Omental fat pad (tissue), 4 donors: ENCODE measurements around the gene CFAP69. TPM values are rescaled to one million over a fixed set of nuclear protein-coding genes. Genes with fewer than 3 reads are reported as not detected.
A peak's percentile ranks its signal among the peaks of the same experiment; 100 is the strongest.

Experiments
- ATAC-seq: fragments of 150-250 bp; one replicate; pipeline ENCODE4 v1.9.1; 2016; ENCODE audit warnings: mild to moderate bottlenecking, moderate library complexity; ENCODE audit not compliant: low FRiP score
- DNase-seq: peaks from one replicate; pipeline ENCODE4 v3.0.0-alpha.2; 2019; ENCODE audit warnings: low spot score
- CTCF ChIP-seq, 3 donors: fragments of 450-650 bp; IDR thresholded peaks; one replicate each; pipeline ENCODE4 v1.5.1; 2016 to 2017; ENCODE audit warnings: antibody characterized with exemption in 3 of 3, mild to moderate bottlenecking in 3 of 3, moderate library complexity in 2 of 3
- total RNA-seq, 4 donors: library from RNA; depleted of rRNA; stranded (reverse); fragments of >200 nt; gene quantifications; one replicate each; pipeline ENCODE4 v1.1.0, GENCODE V29; 2016

CFAP69 gene
- total RNA-seq, 4 donors from 2014 or later, result 11.3 to 41.1 (median 20.4) TPM

GRCh38 chr7:90222811-90223725, 21.9 kb upstream of the CFAP69 start:
- peak; percentile 94 for ATAC-seq
- no peak for TF ChIP-seq CTCF (IDR thresholded peaks at IDR 0.05)
- peak; percentile 54 for DNase-seq

- ATAC-seq (no peak), DNase-seq (no peak)
- no peak for TF ChIP-seq CTCF (IDR thresholded peaks at IDR 0.05)
Observed at GRCh38 chr7:90224195-90224594, 20.8 kb upstream of the CFAP69 start.

GRCh38 chr7:90225181-90225580, 19.8 kb upstream of the CFAP69 start:
- DNase-seq (no peak), ATAC-seq (no peak)
- no peak for TF ChIP-seq CTCF (IDR thresholded peaks at IDR 0.05)

GRCh38 chr7:90225601-90226000, 19.4 kb upstream of the CFAP69 start:
- no peak for DNase-seq
- no peak for ATAC-seq
- TF ChIP-seq CTCF (IDR thresholded peaks at IDR 0.05), result no peak

- no peak for TF ChIP-seq CTCF (IDR thresholded peaks at IDR 0.05)
- ATAC-seq (no peak), DNase-seq (no peak)
Observed at GRCh38 chr7:90227259-90227658, 17.7 kb upstream of the CFAP69 start.

DNA sequence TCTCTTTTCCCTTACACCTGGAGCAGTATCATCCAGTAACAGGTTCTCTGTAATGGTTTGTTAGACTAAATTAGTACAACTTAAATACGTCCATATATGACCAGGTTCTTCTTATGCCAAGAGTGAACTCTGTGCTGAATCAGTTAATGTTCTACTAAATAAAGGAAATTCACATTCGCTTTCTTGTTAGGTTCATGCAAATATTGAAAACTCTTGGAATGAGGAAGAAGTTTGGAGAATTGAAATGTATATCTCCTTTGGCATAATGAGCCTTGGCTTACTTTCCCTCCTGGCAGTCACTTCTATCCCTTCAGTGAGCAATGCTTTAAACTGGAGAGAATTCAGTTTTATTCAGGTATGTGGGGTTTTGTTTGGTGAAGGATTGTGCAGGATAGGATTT, 15.3 kb upstream of the CFAP69 start:
- DNase-seq (no peak), ATAC-seq (no peak)
- no peak for TF ChIP-seq CTCF (IDR thresholded peaks at IDR 0.05)

GRCh38 chr7:90230834-90231233, 14.1 kb upstream of the CFAP69 start:
- DNase-seq (no peak), ATAC-seq (peak; percentile 48)
- TF ChIP-seq CTCF (IDR thresholded peaks at IDR 0.05), result no peak
